Colonic mucosa (tissue), 4 donors: ENCODE results near the gene TRIM4. TPM values are rescaled to one million over a fixed set of nuclear protein-coding genes. Genes with fewer than 3 reads are reported as not detected.

ENCODE experiments used
- DNase-seq: peaks from one replicate; pipeline ENCODE4 v3.0.0-alpha.2; 2020
- H3K27ac ChIP-seq: fragments of 200-600 bp; one replicate; pipeline ENCODE4 v1.8.0; 2021
- H3K27me3 ChIP-seq: fragments of 200-600 bp; one replicate; pipeline ENCODE4 v1.8.0; 2021
- H3K36me3 ChIP-seq: fragments of 200-600 bp; one replicate; pipeline ENCODE4 v1.8.0; 2021
- H3K4me1 ChIP-seq: fragments of 200-600 bp; one replicate; pipeline ENCODE4 v1.8.0; 2021; ENCODE audit warnings: mild to moderate bottlenecking
- H3K4me3 ChIP-seq: fragments of 200-600 bp; one replicate; pipeline ENCODE4 v1.8.0; 2021
- H3K9ac ChIP-seq, 2 donors: one replicate each; pipeline ENCODE4 v1.7.0; 2013; ENCODE audit warnings: control low read depth in 2 of 2, low read depth in 2 of 2, low read length in 2 of 2
- H3K9me3 ChIP-seq: fragments of 200-600 bp; one replicate; pipeline ENCODE4 v1.8.0; 2021
- intact Hi-C: fragments of 100-400 bp; cut with DNase I; formaldehyde crosslinking; loops from one replicate; pipeline ENCODE4 v1.14.1; 2022
- total RNA-seq, 2 donors: library from RNA; stranded (reverse); fragmentation: NEBNext Ultra II Directional in 1 of 2; extraction: Animal tissue kit (Norgen Biotek cat#: 25700) in 1 of 2; gene quantifications; one replicate each; pipeline ENCODE4 v1.2.1, GENCODE V29; 2021
- TF ChIP-seq, protein P1 (sequence below): fragments of 200-600 bp; IDR thresholded peaks from one replicate; pipeline ENCODE4 v1.8.0; 2022; ENCODE audit warnings: antibody characterized with exemption, mild to moderate bottlenecking
- donor health status: healthy.
- donor health status: DM: no; HTN: no; CAD: no.
- donor health status: DM: no; HTN: no; CAD: no.

TRIM4 gene
- total RNA-seq, 2 donors from 2014 or later: 23.8 to 23.9 TPM

DNA sequence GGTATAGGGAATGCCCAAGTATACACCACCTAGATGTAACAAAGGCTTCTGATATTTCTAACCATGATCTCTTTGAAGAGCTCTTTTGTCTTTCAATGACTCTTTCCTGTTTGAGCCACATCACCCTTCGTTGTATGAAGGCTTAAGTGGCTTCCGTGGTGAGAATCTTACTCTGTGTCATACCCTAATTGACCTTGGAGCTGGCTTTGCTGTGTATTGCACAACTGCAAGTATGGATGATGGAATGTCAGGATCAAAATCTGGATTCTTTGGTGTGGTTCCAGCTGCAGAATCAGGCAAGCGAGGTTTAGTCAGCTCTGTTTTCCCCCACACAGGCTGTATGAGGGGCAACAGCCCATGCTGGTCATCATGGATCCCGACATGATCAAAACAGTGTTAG, 75.5 kb downstream of the TRIM4 start:
- H3K4me3 ChIP-seq: no peak overlapping the region
- DNase-seq: no peak
- no peak overlapping the region for H3K9ac ChIP-seq
- H3K36me3 ChIP-seq: no peaks in the 10 kb centered on the region
- H3K4me1 ChIP-seq: peaks cover 3% of the 10 kb centered on the region
- intact Hi-C loops: loop anchor here (10.0 kb wide), 1 partner anchor 309 kb away; no protein-coding TSS in a partner anchor
- TF ChIP-seq, protein P1, sequence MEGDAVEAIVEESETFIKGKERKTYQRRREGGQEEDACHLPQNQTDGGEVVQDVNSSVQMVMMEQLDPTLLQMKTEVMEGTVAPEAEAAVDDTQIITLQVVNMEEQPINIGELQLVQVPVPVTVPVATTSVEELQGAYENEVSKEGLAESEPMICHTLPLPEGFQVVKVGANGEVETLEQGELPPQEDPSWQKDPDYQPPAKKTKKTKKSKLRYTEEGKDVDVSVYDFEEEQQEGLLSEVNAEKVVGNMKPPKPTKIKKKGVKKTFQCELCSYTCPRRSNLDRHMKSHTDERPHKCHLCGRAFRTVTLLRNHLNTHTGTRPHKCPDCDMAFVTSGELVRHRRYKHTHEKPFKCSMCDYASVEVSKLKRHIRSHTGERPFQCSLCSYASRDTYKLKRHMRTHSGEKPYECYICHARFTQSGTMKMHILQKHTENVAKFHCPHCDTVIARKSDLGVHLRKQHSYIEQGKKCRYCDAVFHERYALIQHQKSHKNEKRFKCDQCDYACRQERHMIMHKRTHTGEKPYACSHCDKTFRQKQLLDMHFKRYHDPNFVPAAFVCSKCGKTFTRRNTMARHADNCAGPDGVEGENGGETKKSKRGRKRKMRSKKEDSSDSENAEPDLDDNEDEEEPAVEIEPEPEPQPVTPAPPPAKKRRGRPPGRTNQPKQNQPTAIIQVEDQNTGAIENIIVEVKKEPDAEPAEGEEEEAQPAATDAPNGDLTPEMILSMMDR: no peak
- H3K27ac ChIP-seq: no peak overlapping the region
- H3K27me3 ChIP-seq: no peaks in the 10 kb centered on the region
- H3K9me3 ChIP-seq: no peaks in the 10 kb centered on the region

DNA sequence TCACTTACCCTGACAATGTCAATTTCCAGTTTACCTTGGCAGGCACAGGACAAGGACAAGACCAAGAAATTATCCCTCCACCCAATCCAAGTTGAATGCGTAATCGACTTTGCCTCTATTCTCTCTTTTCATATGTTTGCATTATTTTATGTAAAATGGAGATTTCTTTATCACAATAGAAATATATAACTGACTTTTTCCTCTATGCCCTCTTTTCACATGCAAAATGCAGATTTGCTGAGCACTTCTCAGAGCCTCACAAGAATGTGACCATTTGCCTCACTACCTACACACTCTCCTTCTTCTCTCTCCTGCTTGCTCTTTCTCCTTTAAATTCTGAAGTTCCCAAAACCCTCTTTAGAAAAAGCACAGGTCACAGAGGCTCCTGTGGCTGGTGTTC, 76.4 kb downstream of the TRIM4 start:
- TF ChIP-seq, protein P1: no peak
- Histone ChIP-seq H3K9me3 (no peaks in the 10 kb centered on the region), H3K4me3 (no peak overlapping the region), H3K27me3 (no peaks in the 10 kb centered on the region), H3K36me3 (no peaks in the 10 kb centered on the region), H3K4me1 (peaks cover 3% of the 10 kb centered on the region), H3K9ac (no peak overlapping the region), H3K27ac (no peak overlapping the region)
- intact Hi-C loops: loop anchor here (10.0 kb wide), 1 partner anchor 308 kb away; no protein-coding TSS in a partner anchor
- no peak for DNase-seq

Other genes with a start within 250 kb of the TRIM4 start
- 100 to 1,000 TPM in 1 of 2 donors, 10 to 100 TPM in 1; 52.6 to 112 TPM for gene CYP3A5, start 239.5 kb downstream of the TRIM4 start, total RNA-seq
- gene CYP3A7, start 184.3 kb downstream of the TRIM4 start, total RNA-seq: not detected
- gene CYP3A4, start 135.3 kb downstream of the TRIM4 start, total RNA-seq: 1 to 10 TPM in 1 of 2 donors, under 1 TPM in 1; 0.67 to 1.4 TPM
- not detected for gene CYP3A43, start 91.5 kb downstream of the TRIM4 start, total RNA-seq
- gene OR2AE1, start 42.5 kb downstream of the TRIM4 start, total RNA-seq: not detected
- not detected for gene GJC3, start 10.1 kb upstream of the TRIM4 start, total RNA-seq
- 1 to 10 TPM; 2.5 to 4.6 TPM for gene AZGP1, start 56.5 kb upstream of the TRIM4 start, total RNA-seq
- 100 to 1,000 TPM in 1 of 2 donors, 10 to 100 TPM in 1; 96.1 to 147 TPM for gene ZKSCAN1, start 96.1 kb upstream of the TRIM4 start, total RNA-seq
- gene ZSCAN21, start 130.2 kb upstream of the TRIM4 start, total RNA-seq: 1 to 10 TPM; 6.2 to 7.7 TPM
- 10 to 100 TPM; 30.1 to 31.9 TPM for gene ZNF3, start 162.2 kb upstream of the TRIM4 start, total RNA-seq
- gene COPS6, start 169.4 kb upstream of the TRIM4 start, total RNA-seq: 100 to 1,000 TPM in 1 of 2 donors, 10 to 100 TPM in 1; 67.3 to 110 TPM
- 100 to 1,000 TPM in 1 of 2 donors, 10 to 100 TPM in 1; 68.1 to 241 TPM for gene MCM7, start 181.9 kb upstream of the TRIM4 start, total RNA-seq
- 10 to 100 TPM; 17.8 to 23.6 TPM for gene AP4M1, start 182.1 kb upstream of the TRIM4 start, total RNA-seq
- 10 to 100 TPM; 28.7 to 67.3 TPM for gene TAF6, start 199.8 kb upstream of the TRIM4 start, total RNA-seq
- 10 to 100 TPM in 1 of 2 donors, 1 to 10 TPM in 1; 8.4 to 10.6 TPM for gene CNPY4, start 200.1 kb upstream of the TRIM4 start, total RNA-seq
- gene MBLAC1, start 207.4 kb upstream of the TRIM4 start, total RNA-seq: 1 to 10 TPM; 1.9 to 4.1 TPM
- gene LAMTOR4, start 229.4 kb upstream of the TRIM4 start, total RNA-seq: 100 to 1,000 TPM; 230 to 268 TPM
- 10 to 100 TPM; 40.3 to 69.5 TPM for gene TRAPPC14, start 239.2 kb upstream of the TRIM4 start, total RNA-seq
- gene GAL3ST4, start 249.1 kb upstream of the TRIM4 start, total RNA-seq: 10 to 100 TPM in 1 of 2 donors, 1 to 10 TPM in 1; 5.2 to 11.6 TPM